ENCODE data around the gene RAB44.
A peak's percentile ranks its signal among the peaks of the same experiment; 100 is the strongest.
"Not testable (repeated sequence)": the region's sequence is repeated elsewhere in the genome, so short reads cannot be mapped to it uniquely, and the experiment has no call there.

Gene RAB44

DNA sequence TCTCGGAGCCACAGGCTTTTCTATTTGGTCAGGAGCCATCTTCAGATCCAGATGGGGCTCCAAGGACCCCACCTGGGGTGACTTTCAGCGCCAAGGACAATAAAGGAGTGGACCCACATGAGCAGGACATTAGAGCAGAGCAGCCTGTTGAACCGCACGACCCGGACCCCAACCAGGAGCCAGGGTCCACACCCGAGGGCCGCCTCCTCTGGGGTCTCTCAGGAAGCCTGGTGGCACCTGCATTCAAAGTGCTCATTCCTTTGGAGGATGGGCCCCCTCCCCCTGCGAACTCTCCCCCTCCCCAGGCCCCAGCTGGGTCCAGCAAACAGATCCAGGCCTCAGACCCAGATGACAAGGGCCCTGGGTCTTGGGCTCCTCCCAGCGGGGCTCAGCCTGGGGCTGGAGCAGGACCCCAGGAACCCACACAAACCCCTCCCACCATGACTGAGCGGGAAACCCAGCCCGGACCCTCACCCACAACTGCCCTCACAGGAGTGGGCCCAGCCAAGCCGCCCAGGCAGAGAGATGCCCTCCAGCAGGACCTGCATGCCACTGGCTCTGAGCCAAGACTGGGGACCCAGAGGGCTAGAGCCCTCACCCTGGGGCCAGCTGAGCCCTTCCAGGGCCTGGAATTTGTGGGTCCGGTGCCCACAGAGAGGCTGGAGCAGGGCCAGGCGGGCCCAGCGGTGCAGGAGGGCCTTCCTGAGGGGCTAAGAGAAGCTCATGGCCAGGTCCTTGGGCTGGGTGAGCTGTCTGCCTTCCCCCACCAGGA, 23.9 kb downstream of the RAB44 start:
- Histone ChIP-seq H3K9me3 (ENCODE audit: control insufficient read depth, low read length) (no peaks in the 10 kb centered on the region), H3K4me2 (ENCODE audit: low read length) (no peak overlapping the region), H3K4me1 (no peaks in the 10 kb centered on the region), H3K79me2 (no peaks in the 10 kb centered on the region), H3K36me3 (ENCODE audit: control insufficient read depth, insufficient read depth, low read length) (no peaks in the 10 kb centered on the region), H3K4me3 (ENCODE audit: low read depth, low read length) (no peak overlapping the region), H3K27me3 (ENCODE audit: control insufficient read depth, insufficient read depth, low read length) (no peaks in the 10 kb centered on the region), H2AFZ (no peak overlapping the region), H3K27ac (no peak overlapping the region), H3K9ac (no peak overlapping the region)
- TF ChIP-seq, protein P1, sequence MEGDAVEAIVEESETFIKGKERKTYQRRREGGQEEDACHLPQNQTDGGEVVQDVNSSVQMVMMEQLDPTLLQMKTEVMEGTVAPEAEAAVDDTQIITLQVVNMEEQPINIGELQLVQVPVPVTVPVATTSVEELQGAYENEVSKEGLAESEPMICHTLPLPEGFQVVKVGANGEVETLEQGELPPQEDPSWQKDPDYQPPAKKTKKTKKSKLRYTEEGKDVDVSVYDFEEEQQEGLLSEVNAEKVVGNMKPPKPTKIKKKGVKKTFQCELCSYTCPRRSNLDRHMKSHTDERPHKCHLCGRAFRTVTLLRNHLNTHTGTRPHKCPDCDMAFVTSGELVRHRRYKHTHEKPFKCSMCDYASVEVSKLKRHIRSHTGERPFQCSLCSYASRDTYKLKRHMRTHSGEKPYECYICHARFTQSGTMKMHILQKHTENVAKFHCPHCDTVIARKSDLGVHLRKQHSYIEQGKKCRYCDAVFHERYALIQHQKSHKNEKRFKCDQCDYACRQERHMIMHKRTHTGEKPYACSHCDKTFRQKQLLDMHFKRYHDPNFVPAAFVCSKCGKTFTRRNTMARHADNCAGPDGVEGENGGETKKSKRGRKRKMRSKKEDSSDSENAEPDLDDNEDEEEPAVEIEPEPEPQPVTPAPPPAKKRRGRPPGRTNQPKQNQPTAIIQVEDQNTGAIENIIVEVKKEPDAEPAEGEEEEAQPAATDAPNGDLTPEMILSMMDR (IDR thresholded peaks at IDR 0.05) = no peak

DNA sequence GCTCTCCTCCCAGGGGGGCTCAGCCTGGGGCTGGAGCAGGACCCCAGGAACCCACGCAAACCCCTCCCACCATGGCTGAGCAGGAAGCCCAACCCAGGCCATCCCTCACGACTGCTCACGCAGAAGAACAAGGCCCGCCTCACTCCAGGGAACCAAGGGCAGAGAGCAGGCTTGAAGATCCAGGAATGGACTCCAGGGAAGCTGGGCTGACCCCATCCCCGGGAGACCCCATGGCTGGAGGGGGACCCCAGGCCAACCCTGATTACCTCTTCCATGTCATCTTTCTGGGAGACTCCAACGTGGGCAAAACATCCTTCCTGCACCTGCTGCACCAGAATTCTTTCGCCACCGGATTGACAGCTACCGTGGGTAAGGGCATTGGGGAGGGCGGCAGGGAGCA, 24.7 kb downstream of the RAB44 start:
- TF ChIP-seq, protein P1 (IDR thresholded peaks at IDR 0.05) = no peak

DNA sequence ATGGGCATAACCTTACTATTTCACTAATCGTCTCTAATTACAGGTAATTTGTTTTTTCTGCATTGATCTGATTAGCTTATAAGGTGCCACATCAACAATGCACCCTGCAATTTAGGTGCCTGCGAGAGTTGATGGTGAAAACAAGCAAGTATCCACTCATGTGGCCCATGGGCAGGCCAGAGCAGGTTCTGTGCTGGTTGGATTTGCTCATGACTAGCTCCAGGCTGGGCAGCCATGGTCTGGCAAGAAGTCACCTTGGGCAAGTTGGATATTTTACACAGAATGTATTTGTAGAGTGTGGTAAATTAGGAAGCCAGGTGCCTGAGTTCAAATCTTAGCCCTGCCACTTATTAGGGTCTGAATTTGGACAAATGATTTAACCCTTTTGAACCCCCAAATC, 25.3 kb downstream of the RAB44 start:
- Histone ChIP-seq H3K27ac (no peak overlapping the region), H3K79me2 (no peaks in the 10 kb centered on the region), H2AFZ (no peak overlapping the region), H3K4me1 (no peaks in the 10 kb centered on the region), H3K4me2 (ENCODE audit: low read length) (no peak overlapping the region), H3K9me3 (ENCODE audit: control insufficient read depth, low read length) (no peaks in the 10 kb centered on the region), H3K27me3 (ENCODE audit: control insufficient read depth, insufficient read depth, low read length) (no peaks in the 10 kb centered on the region), H3K36me3 (ENCODE audit: control insufficient read depth, insufficient read depth, low read length) (no peaks in the 10 kb centered on the region), H3K9ac (no peak overlapping the region), H3K4me3 (ENCODE audit: low read depth, low read length) (no peak overlapping the region)
- TF ChIP-seq, protein P1 (IDR thresholded peaks at IDR 0.05) = no peak

More for the DNA sequence above, 24.7 kb downstream of the RAB44 start:
- H3K27ac ChIP-seq = no peak overlapping the region
- no peaks in the 10 kb centered on the region for H3K27me3 ChIP-seq (ENCODE audit: control insufficient read depth, insufficient read depth, low read length)
- H3K36me3 ChIP-seq (ENCODE audit: control insufficient read depth, insufficient read depth, low read length) = no peaks in the 10 kb centered on the region
- no peak overlapping the region for H3K9ac ChIP-seq
- H2AFZ ChIP-seq = no peak overlapping the region
- no peaks in the 10 kb centered on the region for H3K79me2 ChIP-seq
- no peaks in the 10 kb centered on the region for H3K9me3 ChIP-seq (ENCODE audit: control insufficient read depth, low read length)
- H3K4me1 ChIP-seq = no peaks in the 10 kb centered on the region
- H3K4me2 ChIP-seq (ENCODE audit: low read length) = no peak overlapping the region
- no peak overlapping the region for H3K4me3 ChIP-seq (ENCODE audit: low read depth, low read length)

DNA sequence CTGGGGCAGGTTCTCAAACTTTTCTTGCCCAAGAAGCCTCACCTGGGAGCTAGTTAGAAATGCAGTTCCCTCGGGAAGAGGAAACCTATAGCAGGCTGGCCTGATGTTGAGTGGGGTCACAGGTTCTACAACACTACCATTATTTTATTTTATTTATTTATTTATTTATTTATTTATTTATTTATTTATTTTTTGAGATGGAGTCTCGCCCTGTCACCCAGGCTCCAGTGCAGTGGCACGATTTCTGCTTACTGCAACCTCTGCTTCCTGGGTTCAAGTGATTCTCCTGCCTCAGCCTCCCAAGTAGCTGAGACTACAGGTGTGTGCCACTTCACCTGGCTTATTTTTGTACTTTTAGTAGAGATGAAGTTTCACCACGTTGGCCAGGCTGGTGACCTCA, 26.4 kb downstream of the RAB44 start:
- H2AFZ ChIP-seq; H3K4me2 ChIP-seq (ENCODE audit: low read length); H3K36me3 ChIP-seq (ENCODE audit: control insufficient read depth, insufficient read depth, low read length); H3K4me3 ChIP-seq (ENCODE audit: low read depth, low read length); H3K79me2 ChIP-seq; H3K9ac ChIP-seq; H3K4me1 ChIP-seq; H3K9me3 ChIP-seq (ENCODE audit: control insufficient read depth, low read length); H3K27ac ChIP-seq; H3K27me3 ChIP-seq (ENCODE audit: control insufficient read depth, insufficient read depth, low read length): not testable (repeated sequence)

DNA sequence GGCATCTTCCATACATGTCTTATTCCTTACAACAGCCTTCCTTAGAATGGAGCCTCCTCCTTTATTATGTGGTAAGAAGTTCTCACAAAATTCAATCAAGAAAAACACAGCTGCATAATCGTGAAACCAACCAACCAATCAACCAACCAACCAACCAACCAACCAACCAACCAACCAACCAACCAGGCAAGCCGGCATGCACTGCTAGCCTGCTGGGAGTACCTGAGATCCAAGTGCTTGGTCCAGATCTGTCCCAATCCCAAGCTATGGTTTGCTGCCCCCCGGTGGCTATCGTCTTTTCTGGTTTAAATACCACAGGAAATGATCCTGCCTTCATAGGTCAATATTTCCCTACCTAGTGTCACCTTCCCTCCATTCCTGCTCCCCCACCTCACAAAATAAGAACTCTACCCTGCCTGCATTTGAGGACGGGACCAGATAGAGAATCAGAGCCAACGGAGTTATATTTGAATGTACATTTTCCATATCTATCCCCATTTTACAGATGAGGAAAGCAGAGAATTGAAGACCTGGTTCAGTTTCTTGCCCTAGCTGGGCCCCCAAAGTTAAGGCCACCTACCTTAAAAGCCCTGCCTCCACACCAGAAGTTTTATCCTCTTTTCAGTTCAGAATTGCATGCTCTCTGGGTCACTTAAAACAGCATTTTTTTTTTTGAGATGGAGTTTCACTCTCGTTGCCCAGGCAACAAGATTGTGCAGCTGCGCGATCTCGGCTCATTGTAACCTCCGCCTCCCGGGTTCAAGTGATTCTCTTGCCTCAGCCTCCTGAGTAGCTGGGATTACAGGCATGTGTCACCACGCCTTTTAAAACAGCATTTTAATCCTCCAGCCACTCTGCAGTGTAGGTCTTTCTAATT, 27.1 kb downstream of the RAB44 start:
- Histone ChIP-seq H3K9ac (no peak overlapping the region), H3K4me3 (ENCODE audit: low read depth, low read length) (no peak overlapping the region), H3K27ac (no peak overlapping the region), H3K4me1 (no peaks in the 10 kb centered on the region), H3K79me2 (no peaks in the 10 kb centered on the region), H3K9me3 (ENCODE audit: control insufficient read depth, low read length) (no peaks in the 10 kb centered on the region), H3K27me3 (ENCODE audit: control insufficient read depth, insufficient read depth, low read length) (no peaks in the 10 kb centered on the region), H3K4me2 (ENCODE audit: low read length) (no peak overlapping the region), H2AFZ (no peak overlapping the region), H3K36me3 (ENCODE audit: control insufficient read depth, insufficient read depth, low read length) (no peaks in the 10 kb centered on the region)
- TF ChIP-seq, protein P1 (IDR thresholded peaks at IDR 0.05) = peak; percentile 71

Measured in parathyroid adenoma (tissue), 2 donors.